Measurements from ENCODE around the gene ATRAID.

- TF ChIP-seq FOXA1 (IDR thresholded peaks at IDR 0.05) (no peak), ELF4 (IDR thresholded peaks at IDR 0.05) (no peak), ZNF384 (IDR thresholded peaks at IDR 0.05) (no peak), NFRKB (IDR thresholded peaks at IDR 0.05) (no peak), FOXM1 (IDR thresholded peaks at IDR 0.05; ENCODE audit: borderline replicate concordance) (no peak), SP1 (IDR thresholded peaks at IDR 0.05) (no peak), L3MBTL2 (conservative IDR thresholded peaks at IDR 0.05) (no peak), SUZ12 (IDR thresholded peaks at IDR 0.05) (no peak)
Measured at GRCh38 chr2:27220091-27220490, 8.2 kb downstream of the ATRAID start.

Data from HEK293T (cell line).